HepG2 (cell line): ENCODE data around the gene PRKAR1A. TPM values are rescaled to one million over a fixed set of nuclear protein-coding genes. Genes with fewer than 3 reads are reported as not detected.

Experiments used
- ADNP ChIP-seq: sonication (generic); formaldehyde crosslinking; IDR thresholded peaks from 2 replicates; pipeline ENCODE4 v1.4.0; 2020; ENCODE audit warnings: missing genetic modification reagents
- AHDC1 ChIP-seq: sonication (generic); formaldehyde crosslinking; IDR thresholded peaks from 2 replicates; pipeline ENCODE4 v1.5.1; 2020; ENCODE audit warnings: mild to moderate bottlenecking, missing genetic modification reagents, borderline replicate concordance
- ATF6 ChIP-seq: sonication (generic); formaldehyde crosslinking; conservative IDR thresholded peaks from 2 replicates; pipeline ENCODE4 v1.4.0; 2020; ENCODE audit warnings: missing genetic modification reagents
- ETV5 ChIP-seq: IDR thresholded peaks from 2 replicates; pipeline ENCODE4 v1.6.1; 2018; ENCODE audit warnings: missing biosample characterization, missing genetic modification reagents, inconsistent platforms, borderline replicate concordance
- KAT7 ChIP-seq: IDR thresholded peaks from 2 replicates; pipeline ENCODE4 v1.6.1; 2018; ENCODE audit warnings: borderline replicate concordance, missing compliant biosample characterization
- KDM5A ChIP-seq: fragments of 200-600 bp; sonication (generic); IDR thresholded peaks from 2 replicates; pipeline ENCODE4 v1.7.0; 2018; ENCODE audit warnings: antibody characterized with exemption, mild to moderate bottlenecking, low read length, borderline replicate concordance
- MZF1 ChIP-seq: sonication (generic); formaldehyde crosslinking; IDR thresholded peaks from 2 replicates; pipeline ENCODE4 v1.8.1; 2023; ENCODE audit warnings: mild to moderate bottlenecking, missing genetic modification reagents, borderline replicate concordance
- NFE2 ChIP-seq: sonication (generic); formaldehyde crosslinking; IDR thresholded peaks from 2 replicates; pipeline ENCODE4 v1.4.0; 2020; ENCODE audit warnings: missing genetic modification reagents
- PAF1 ChIP-seq: IDR thresholded peaks from 2 replicates; pipeline ENCODE4 v1.6.1; 2016; ENCODE audit warnings: missing genetic modification reagents, missing compliant biosample characterization
- POLR2A ChIP-seq, 2 experiments: IDR thresholded peaks; 2 replicates each; pipeline ENCODE4 v1.6.1; 2011; ENCODE audit warnings: low read depth in 2 of 2, low read length in 2 of 2, mild to moderate bottlenecking in 1 of 2, moderate library complexity in 1 of 2; ENCODE audit not compliant: insufficient read depth in 1 of 2
- REL ChIP-seq: sonication (generic); formaldehyde crosslinking; conservative IDR thresholded peaks from 2 replicates; pipeline ENCODE4 v1.8.0; 2022; ENCODE audit warnings: mild to moderate bottlenecking, missing genetic modification reagents, moderate library complexity
- SNAI1 ChIP-seq: sonication (generic); formaldehyde crosslinking; IDR thresholded peaks from 2 replicates; pipeline ENCODE4 v1.5.0; 2020; ENCODE audit warnings: mild to moderate bottlenecking, missing genetic modification reagents, borderline replicate concordance
- ZBTB46 ChIP-seq: sonication (generic); formaldehyde crosslinking; IDR thresholded peaks from 2 replicates; pipeline ENCODE4 v1.4.0; 2020; ENCODE audit warnings: mild to moderate bottlenecking, missing genetic modification reagents, borderline replicate concordance
- ZFAT ChIP-seq: sonication (generic); formaldehyde crosslinking; conservative IDR thresholded peaks from 2 replicates; pipeline ENCODE4 v1.8.1; 2023; ENCODE audit warnings: missing genetic modification reagents, inconsistent platforms
- ZNF143 ChIP-seq: sonication (generic); formaldehyde crosslinking; IDR thresholded peaks from 2 replicates; pipeline ENCODE4 v1.4.0; 2020; ENCODE audit warnings: missing genetic modification reagents
- ZNF563 ChIP-seq: sonication (generic); formaldehyde crosslinking; IDR thresholded peaks from 2 replicates; pipeline ENCODE4 v1.8.0; 2022; ENCODE audit warnings: mild to moderate bottlenecking, moderate library complexity, missing genetic modification reagents
- ZNF709 ChIP-seq: sonication (generic); formaldehyde crosslinking; IDR thresholded peaks from 2 replicates; pipeline ENCODE4 v1.5.0; 2020; ENCODE audit warnings: mild to moderate bottlenecking, missing genetic modification reagents
- polyA plus RNA-seq, 8 experiments: library from polyadenylated mRNA; depleted of rRNA in 3 of 8; stranded (reverse) in 7 of 8; unstranded in 1 of 8; fragments of >200 nt; fragmentation: Illumina TruSeq in 4 of 8; extraction: Trizol in 4 of 8; gene quantifications; 2 replicates each; pipeline versions ENCODE4 v1.2.1 to v1.2.3, GENCODE V29; 2011 to 2016; ENCODE audit warnings: low read depth in 4 of 8, missing spikeins in 1 of 8, mixed read lengths in 1 of 8; ENCODE audit not compliant: insufficient read depth in 1 of 8
- total RNA-seq, 5 experiments: library from RNA; depleted of rRNA; stranded (reverse); fragments of >200 nt; fragmentation: Illumina TruSeq; extraction: Trizol; gene quantifications; 2 replicates each; pipeline ENCODE4 v1.2.3, GENCODE V29; 2016; ENCODE audit warnings: low read depth in 1 of 5

Gene PRKAR1A
- total and polyA plus RNA-seq, 2 of the 13 experiments (the other 11 are each of a cell fraction or from before 2014, with no cell fraction given) = 265 to 266 TPM

GRCh38 chr17:68518063-68518815 lies 6.0 kb downstream of the PRKAR1A start (continued):
- no peak for TF ChIP-seq ZBTB46
- no peak for TF ChIP-seq ADNP
- no peak; a peak in 1 of 4 replicates for TF ChIP-seq POLR2A (IDR thresholded peaks at IDR 0.05; ENCODE audit: insufficient read depth in 1 of 2, low read depth in 2 of 2, low read length in 2 of 2)
- no peak for TF ChIP-seq ETV5 (CRISPR knock-in tag)
- no peak for TF ChIP-seq ZFAT
- no peak for TF ChIP-seq ZNF143 (CRISPR knock-in tag)
- no peak for TF ChIP-seq SNAI1 (CRISPR knock-in tag)
- no peak for TF ChIP-seq KDM5A
- no peak for TF ChIP-seq NFE2 (CRISPR knock-in tag)
- TF ChIP-seq ZNF563 (CRISPR knock-in tag) = peak; percentile 52; the same call in 1 of the 2 replicates
- TF ChIP-seq ATF6 (CRISPR knock-in tag) = no peak
- TF ChIP-seq ZNF709 = peak; percentile 71; the same call in 1 of the 2 replicates
- no peak for TF ChIP-seq REL (CRISPR knock-in tag)
- no peak for TF ChIP-seq AHDC1 (CRISPR knock-in tag)
- TF ChIP-seq PAF1 (CRISPR knock-in tag) = peak; percentile 49; the same call in 1 of the 2 replicates
- TF ChIP-seq MZF1 (CRISPR knock-in tag) = no peak
- TF ChIP-seq KAT7 (CRISPR knock-in tag) = no peak
